GM23248 (cell line): Measurements from ENCODE around the gene CAPS.

Experiments
- EZH2 ChIP-seq: fragments of 200-600 bp; sonication (generic); IDR thresholded peaks from 2 replicates; pipeline ENCODE4 v1.6.1; 2018; ENCODE audit warnings: antibody characterized with exemption, mild to moderate bottlenecking; ENCODE audit not compliant: insufficient read depth, poor library complexity, severe bottlenecking
- EZH2phosphoT487 ChIP-seq: fragments of 200-600 bp; sonication (generic); IDR thresholded peaks from 2 replicates; pipeline ENCODE4 v1.6.1; 2018; ENCODE audit warnings: antibody characterized with exemption, moderate library complexity, mild to moderate bottlenecking, low read depth; ENCODE audit not compliant: insufficient read depth

GRCh38 chr19:5894704-5895349, 19.2 kb upstream of the CAPS start:
- TF ChIP-seq EZH2 (no peak), EZH2phosphoT487 (no peak)
